ENCODE results near the gene UCP2. TPM values are rescaled to one million over a fixed set of nuclear protein-coding genes. Genes with fewer than 3 reads are reported as not detected.

UCP2 gene
- total and polyA plus RNA-seq, 9 of the 15 experiments (the other 6 are each of a cell fraction or from before 2014, with no cell fraction given), result 19.2 to 216 (median 87.9) TPM

DNA sequence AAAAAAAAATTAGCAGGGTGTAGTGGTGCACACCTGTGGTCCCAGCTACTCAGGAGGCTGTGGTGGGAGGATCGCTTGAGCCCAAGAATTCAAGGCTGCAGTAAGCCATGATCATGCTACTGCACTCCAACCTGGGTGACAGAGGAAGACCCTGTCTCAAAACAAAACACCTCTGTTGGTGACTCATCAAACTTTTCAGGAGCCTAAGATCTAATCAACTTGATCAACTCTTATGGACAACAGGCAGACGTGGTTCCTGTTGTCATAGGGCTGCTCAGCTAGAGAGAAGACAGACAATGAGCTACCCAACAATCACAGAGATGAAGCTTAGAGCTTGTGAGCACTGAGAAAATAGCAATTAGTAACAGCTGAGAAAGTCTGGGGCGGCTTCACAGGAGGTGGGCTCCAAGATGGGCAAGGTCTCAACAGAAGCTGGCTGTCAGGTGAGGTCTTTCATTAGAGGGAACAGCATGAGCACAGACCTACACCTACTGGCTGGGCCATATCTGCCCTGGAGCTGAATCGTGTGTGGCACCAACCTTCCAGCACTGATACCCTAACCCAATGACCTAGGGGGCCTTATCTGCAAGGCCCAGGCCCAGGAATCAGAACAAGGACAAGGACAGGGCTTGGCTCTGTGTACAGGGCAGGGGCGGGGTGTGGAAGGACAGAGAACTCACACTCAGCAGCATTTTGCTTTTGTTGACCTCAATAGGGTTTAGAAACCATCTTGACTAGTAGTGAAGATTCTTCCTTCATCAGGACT is 33.5 kb upstream of the UCP2 start (continued):
- TF ChIP-seq, protein P1, sequence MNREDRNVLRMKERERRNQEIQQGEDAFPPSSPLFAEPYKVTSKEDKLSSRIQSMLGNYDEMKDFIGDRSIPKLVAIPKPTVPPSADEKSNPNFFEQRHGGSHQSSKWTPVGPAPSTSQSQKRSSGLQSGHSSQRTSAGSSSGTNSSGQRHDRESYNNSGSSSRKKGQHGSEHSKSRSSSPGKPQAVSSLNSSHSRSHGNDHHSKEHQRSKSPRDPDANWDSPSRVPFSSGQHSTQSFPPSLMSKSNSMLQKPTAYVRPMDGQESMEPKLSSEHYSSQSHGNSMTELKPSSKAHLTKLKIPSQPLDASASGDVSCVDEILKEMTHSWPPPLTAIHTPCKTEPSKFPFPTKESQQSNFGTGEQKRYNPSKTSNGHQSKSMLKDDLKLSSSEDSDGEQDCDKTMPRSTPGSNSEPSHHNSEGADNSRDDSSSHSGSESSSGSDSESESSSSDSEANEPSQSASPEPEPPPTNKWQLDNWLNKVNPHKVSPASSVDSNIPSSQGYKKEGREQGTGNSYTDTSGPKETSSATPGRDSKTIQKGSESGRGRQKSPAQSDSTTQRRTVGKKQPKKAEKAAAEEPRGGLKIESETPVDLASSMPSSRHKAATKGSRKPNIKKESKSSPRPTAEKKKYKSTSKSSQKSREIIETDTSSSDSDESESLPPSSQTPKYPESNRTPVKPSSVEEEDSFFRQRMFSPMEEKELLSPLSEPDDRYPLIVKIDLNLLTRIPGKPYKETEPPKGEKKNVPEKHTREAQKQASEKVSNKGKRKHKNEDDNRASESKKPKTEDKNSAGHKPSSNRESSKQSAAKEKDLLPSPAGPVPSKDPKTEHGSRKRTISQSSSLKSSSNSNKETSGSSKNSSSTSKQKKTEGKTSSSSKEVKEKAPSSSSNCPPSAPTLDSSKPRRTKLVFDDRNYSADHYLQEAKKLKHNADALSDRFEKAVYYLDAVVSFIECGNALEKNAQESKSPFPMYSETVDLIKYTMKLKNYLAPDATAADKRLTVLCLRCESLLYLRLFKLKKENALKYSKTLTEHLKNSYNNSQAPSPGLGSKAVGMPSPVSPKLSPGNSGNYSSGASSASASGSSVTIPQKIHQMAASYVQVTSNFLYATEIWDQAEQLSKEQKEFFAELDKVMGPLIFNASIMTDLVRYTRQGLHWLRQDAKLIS (CRISPR knock-in tag; IDR thresholded peaks at IDR 0.05), result no peak
- TF ChIP-seq ZNF224 (CRISPR knock-in tag; IDR thresholded peaks at IDR 0.05), result no peak
- no peak for TF ChIP-seq THRAP3 (IDR thresholded peaks at IDR 0.05; ENCODE audit: borderline replicate concordance)
- TF ChIP-seq ZNF217 (CRISPR knock-in tag; IDR thresholded peaks at IDR 0.05), result no peak
- peak; percentile 71; the same call in 1 of the 2 replicates for TF ChIP-seq ZBTB7A (IDR thresholded peaks at IDR 0.05; ENCODE audit: borderline replicate concordance, control insufficient read depth, low read depth, low read length)
- TF ChIP-seq MTA3 (IDR thresholded peaks at IDR 0.05; ENCODE audit: borderline replicate concordance), result peak; percentile 74
- TF ChIP-seq, protein P2, sequence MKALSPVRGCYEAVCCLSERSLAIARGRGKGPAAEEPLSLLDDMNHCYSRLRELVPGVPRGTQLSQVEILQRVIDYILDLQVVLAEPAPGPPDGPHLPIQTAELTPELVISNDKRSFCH (CRISPR knock-in tag; IDR thresholded peaks at IDR 0.05), result no peak
- TF ChIP-seq, protein P2 (tag; IDR thresholded peaks at IDR 0.05), result peak; percentile 78
- TF ChIP-seq MTA2 (IDR thresholded peaks at IDR 0.05; ENCODE audit: low read depth), result peak; percentile 95
- no peak for TF ChIP-seq POLR3A (IDR thresholded peaks at IDR 0.05; ENCODE audit: borderline replicate concordance, extremely low read depth, insufficient read depth, insufficient read length)
- peak; percentile 88; the same call in 1 of the 2 replicates for TF ChIP-seq MYNN (IDR thresholded peaks at IDR 0.05)
- TF ChIP-seq MYNN (CRISPR knock-in tag; IDR thresholded peaks at IDR 0.05), result no peak
- TF ChIP-seq GTF2A2 (tag; IDR thresholded peaks at IDR 0.05), result no peak
- TF ChIP-seq GATA2 (CRISPR knock-in tag; IDR thresholded peaks at IDR 0.05), result peak; percentile 96
- TF ChIP-seq PCBP1 (IDR thresholded peaks at IDR 0.05; ENCODE audit: low read depth, low read length, poor library complexity, severe bottlenecking), result no peak
- peak; percentile 88 for TF ChIP-seq SOX6 (IDR thresholded peaks at IDR 0.05)
- TF ChIP-seq CREB1 (IDR thresholded peaks at IDR 0.05), result 0 out of 2 replicates have a peak, but pooled peaks have one; percentile 33
- TF ChIP-seq CREB1 (CRISPR knock-in tag; IDR thresholded peaks at IDR 0.05), result no peak
- peak; percentile 60; the same call in 1 of the 2 replicates for TF ChIP-seq JUND (IDR thresholded peaks at IDR 0.05; ENCODE audit: borderline replicate concordance, low read depth, low read length)
- peak; percentile 28; the same call in 1 of the 3 replicates for TF ChIP-seq JUND (tag; IDR thresholded peaks at IDR 0.05; ENCODE audit: borderline replicate concordance, low read depth, low read length)
- TF ChIP-seq BHLHE40 (IDR thresholded peaks at IDR 0.05; ENCODE audit: low read length), result peak; percentile 90
- peak; percentile 27; the same call in 1 of the 2 replicates for TF ChIP-seq BCOR (IDR thresholded peaks at IDR 0.05)
- TF ChIP-seq TOE1 (IDR thresholded peaks at IDR 0.05; ENCODE audit: borderline replicate concordance), result peak; percentile 32; the same call in 1 of the 2 replicates
- TF ChIP-seq TOE1 (CRISPR knock-in tag; IDR thresholded peaks at IDR 0.05; ENCODE audit: borderline replicate concordance, low read depth), result 0 out of 2 replicates have a peak, but pooled peaks have one; percentile 12
- peak; percentile 80 for TF ChIP-seq FOXJ2 (tag; IDR thresholded peaks at IDR 0.05)
- TF ChIP-seq LARP7 (IDR thresholded peaks at IDR 0.05), result no peak
- no peak for TF ChIP-seq ZNF133 (CRISPR knock-in tag; IDR thresholded peaks at IDR 0.05)
- TF ChIP-seq CREM (IDR thresholded peaks at IDR 0.05; ENCODE audit: low read depth), result peak; percentile 45

All from K562 (cell line).